ENCODE results near the gene B3GNT8.

GRCh38 chr19:41455936-41456335 is 28.8 kb upstream of the B3GNT8 start:
- TF ChIP-seq CTCF (IDR thresholded peaks at IDR 0.05) (no peak), EZH2 (IDR thresholded peaks at IDR 0.05) (no peak), EZH2phosphoT487 (IDR thresholded peaks at IDR 0.05) (no peak)

Data from neural progenitor cell (in vitro differentiated cells).